ENCODE measurements around the gene KLK12.

DNA sequence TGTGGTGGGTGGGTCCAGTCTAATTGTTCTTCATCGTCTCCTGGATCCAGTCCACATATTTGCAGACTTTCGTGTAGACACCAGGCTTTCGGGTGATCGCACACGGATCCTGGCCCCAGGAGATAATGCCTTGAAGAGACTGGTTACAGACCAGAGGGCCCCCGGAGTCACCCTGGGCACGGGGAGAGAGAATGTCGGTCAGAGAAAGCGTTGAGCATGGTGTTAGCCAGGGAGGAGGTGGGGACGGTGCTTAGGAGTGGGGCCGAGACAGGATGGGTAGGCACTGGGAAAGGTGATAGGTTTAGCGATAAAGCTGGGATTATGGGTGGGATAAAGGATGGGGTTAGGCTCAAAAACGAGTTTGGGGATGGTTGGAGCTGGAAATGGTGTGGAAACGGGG lies 12.3 kb downstream of the KLK12 start:
- no peak for TF ChIP-seq TAF1 (IDR thresholded peaks at IDR 0.05; ENCODE audit: borderline replicate concordance, insufficient read depth, low read length)
- TF ChIP-seq POLR2AphosphoS5 (IDR thresholded peaks at IDR 0.05; ENCODE audit: low read depth, low read length) = no peak
- TF ChIP-seq SIN3A (IDR thresholded peaks at IDR 0.05; ENCODE audit: borderline replicate concordance, insufficient read depth, low read length) = no peak
- TF ChIP-seq FOXP2 (optimal IDR thresholded peaks at IDR 0.05; ENCODE audit: borderline replicate concordance, extremely low read depth, extremely low read length, insufficient read depth) = no peak
- TF ChIP-seq, protein P1, sequence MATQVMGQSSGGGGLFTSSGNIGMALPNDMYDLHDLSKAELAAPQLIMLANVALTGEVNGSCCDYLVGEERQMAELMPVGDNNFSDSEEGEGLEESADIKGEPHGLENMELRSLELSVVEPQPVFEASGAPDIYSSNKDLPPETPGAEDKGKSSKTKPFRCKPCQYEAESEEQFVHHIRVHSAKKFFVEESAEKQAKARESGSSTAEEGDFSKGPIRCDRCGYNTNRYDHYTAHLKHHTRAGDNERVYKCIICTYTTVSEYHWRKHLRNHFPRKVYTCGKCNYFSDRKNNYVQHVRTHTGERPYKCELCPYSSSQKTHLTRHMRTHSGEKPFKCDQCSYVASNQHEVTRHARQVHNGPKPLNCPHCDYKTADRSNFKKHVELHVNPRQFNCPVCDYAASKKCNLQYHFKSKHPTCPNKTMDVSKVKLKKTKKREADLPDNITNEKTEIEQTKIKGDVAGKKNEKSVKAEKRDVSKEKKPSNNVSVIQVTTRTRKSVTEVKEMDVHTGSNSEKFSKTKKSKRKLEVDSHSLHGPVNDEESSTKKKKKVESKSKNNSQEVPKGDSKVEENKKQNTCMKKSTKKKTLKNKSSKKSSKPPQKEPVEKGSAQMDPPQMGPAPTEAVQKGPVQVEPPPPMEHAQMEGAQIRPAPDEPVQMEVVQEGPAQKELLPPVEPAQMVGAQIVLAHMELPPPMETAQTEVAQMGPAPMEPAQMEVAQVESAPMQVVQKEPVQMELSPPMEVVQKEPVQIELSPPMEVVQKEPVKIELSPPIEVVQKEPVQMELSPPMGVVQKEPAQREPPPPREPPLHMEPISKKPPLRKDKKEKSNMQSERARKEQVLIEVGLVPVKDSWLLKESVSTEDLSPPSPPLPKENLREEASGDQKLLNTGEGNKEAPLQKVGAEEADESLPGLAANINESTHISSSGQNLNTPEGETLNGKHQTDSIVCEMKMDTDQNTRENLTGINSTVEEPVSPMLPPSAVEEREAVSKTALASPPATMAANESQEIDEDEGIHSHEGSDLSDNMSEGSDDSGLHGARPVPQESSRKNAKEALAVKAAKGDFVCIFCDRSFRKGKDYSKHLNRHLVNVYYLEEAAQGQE (IDR thresholded peaks at IDR 0.05; ENCODE audit: insufficient read depth in 1 of 2, low read depth in 2 of 2, low read length in 2 of 2) = no peak
